ENCODE results near the gene TRIM2. TPM values are rescaled to one million over a fixed set of nuclear protein-coding genes. Genes with fewer than 3 reads are reported as not detected.

Gene TRIM2
- total RNA-seq, 1 donor from 2014 or later, result 83.1 TPM

DNA sequence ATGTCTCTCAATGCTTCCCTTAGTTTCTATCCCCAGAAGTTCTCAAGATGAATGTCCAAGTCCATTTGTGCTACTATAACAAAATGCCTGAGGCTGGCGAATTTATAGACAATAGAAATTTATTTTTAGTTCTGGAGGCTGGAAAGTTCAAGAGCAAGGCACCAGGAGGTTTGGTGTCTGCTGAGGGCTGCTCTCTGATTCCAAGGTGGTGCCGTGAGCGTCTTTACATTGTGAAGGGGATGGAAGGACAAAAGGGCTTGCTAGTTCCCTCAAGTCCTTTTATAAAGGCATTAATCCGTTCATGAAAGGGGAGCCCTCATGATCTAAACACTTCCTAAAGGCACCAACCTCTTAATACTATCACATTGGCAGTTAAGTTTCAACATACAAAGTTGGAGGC is 12.3 kb downstream of the TRIM2 start:
- Mint-ChIP-seq H3K4me3 (no peak overlapping the region), H3K27ac (peak overlapping the region; percentile 8), H3K9me3 (no peaks in the 10 kb centered on the region), H3K4me1 (ENCODE audit: unreplicated experiment) (peaks cover 42% of the 10 kb centered on the region), H3K27me3 (no peaks in the 10 kb centered on the region), H3K36me3 (no peaks in the 10 kb centered on the region)
- TF ChIP-seq, protein P1, sequence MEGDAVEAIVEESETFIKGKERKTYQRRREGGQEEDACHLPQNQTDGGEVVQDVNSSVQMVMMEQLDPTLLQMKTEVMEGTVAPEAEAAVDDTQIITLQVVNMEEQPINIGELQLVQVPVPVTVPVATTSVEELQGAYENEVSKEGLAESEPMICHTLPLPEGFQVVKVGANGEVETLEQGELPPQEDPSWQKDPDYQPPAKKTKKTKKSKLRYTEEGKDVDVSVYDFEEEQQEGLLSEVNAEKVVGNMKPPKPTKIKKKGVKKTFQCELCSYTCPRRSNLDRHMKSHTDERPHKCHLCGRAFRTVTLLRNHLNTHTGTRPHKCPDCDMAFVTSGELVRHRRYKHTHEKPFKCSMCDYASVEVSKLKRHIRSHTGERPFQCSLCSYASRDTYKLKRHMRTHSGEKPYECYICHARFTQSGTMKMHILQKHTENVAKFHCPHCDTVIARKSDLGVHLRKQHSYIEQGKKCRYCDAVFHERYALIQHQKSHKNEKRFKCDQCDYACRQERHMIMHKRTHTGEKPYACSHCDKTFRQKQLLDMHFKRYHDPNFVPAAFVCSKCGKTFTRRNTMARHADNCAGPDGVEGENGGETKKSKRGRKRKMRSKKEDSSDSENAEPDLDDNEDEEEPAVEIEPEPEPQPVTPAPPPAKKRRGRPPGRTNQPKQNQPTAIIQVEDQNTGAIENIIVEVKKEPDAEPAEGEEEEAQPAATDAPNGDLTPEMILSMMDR (conservative IDR thresholded peaks at IDR 0.05), result no peak
- DNase-seq (ENCODE audit: extremely low spot score, unreplicated experiment), result no peak

DNA sequence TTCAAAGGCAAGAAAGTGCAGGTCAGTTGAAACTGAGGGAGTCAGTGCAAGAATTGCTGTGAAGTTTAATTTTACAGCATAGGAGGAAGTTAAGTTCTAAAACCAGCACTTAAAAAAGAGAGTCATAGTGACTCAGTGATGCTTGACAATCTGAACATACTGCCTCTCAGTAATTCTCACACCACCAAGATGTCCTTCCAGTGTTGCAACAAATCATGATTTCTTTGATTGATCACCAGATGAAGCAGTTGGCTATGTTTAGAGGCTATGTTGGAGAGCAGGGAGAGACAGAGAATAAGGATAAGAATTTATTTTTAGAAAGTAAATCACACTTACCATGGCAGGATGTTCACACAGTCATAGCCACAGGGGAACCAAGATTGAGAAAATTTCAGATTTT is 13.2 kb downstream of the TRIM2 start:
- peaks cover 39% of the 10 kb centered on the region for H3K4me1 Mint-ChIP-seq (ENCODE audit: unreplicated experiment)
- H3K27ac Mint-ChIP-seq, result peak overlapping the region; percentile 66
- peak overlapping the region; percentile 29 for H3K4me3 Mint-ChIP-seq
- TF ChIP-seq, protein P1 (conservative IDR thresholded peaks at IDR 0.05), result no peak
- no peaks in the 10 kb centered on the region for H3K9me3 Mint-ChIP-seq
- no peaks in the 10 kb centered on the region for H3K36me3 Mint-ChIP-seq
- DNase-seq (ENCODE audit: extremely low spot score, unreplicated experiment), result no peak
- peaks cover 2% of the 10 kb centered on the region for H3K27me3 Mint-ChIP-seq

DNA sequence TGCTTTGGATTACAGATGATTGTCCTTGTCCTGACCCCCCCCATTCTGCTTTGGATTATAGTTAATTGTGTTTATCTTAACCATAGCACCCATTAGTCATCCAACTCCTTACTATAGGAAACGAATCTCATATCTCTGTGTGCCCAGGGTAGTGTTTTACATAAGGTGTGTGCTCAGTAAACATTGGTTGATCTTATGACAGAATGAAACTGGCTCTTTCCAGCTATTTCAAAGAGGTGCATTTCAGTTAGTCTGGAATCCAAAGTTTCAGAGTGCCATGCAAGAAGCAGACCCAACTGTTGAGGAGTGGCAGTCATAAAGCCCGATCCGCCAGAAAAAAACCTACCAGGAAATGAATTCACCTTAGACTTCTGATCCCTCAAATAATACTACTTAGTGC is 14.7 kb downstream of the TRIM2 start:
- H3K27me3 Mint-ChIP-seq, result peaks cover 3% of the 10 kb centered on the region

DNA sequence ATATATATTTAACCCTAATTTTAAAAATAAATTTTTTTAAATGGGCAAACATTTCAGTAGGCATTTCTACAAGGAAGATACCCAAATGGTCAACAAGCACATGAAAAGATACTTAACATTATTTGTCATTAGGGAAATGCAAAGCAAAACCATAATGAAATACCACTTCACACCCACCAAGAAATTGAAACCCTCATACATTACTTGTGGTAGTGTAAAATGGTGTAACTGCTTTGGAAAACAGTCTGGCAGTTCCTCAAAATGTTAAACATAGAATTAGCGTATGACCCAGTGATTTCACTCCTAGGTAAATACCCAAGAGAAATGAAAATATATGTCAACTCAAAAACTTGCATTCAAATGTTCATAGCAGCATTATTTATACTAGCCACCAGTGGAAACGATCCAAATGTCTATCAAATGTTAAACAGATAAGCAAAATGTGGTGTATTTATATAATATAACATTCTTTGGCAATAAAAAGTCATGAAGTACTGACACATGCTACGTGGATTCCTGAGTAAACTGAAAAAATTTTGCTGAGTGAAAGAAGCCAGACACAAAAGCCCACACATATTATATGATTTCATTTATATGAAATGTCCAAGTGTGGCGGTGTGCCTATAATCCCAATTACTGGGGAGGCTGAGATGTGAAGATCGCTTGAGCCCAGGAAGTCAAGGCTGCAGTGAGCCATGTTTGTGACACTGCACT is 16.6 kb downstream of the TRIM2 start:
- Mint-ChIP-seq H3K9me3 (no peaks in the 10 kb centered on the region), H3K27ac (peak overlapping the region; percentile 67), H3K36me3 (peaks cover 10% of the 10 kb centered on the region), H3K4me3 (peak overlapping the region; percentile 42), H3K27me3 (peaks cover 3% of the 10 kb centered on the region), H3K4me1 (ENCODE audit: unreplicated experiment) (peaks cover 40% of the 10 kb centered on the region)
- no peak for DNase-seq (ENCODE audit: extremely low spot score, unreplicated experiment)
- TF ChIP-seq, protein P1 (conservative IDR thresholded peaks at IDR 0.05), result no peak

More for the DNA sequence above, 14.7 kb downstream of the TRIM2 start:
- Mint-ChIP-seq H3K4me3 (no peak overlapping the region), H3K9me3 (no peaks in the 10 kb centered on the region), H3K36me3 (no peaks in the 10 kb centered on the region), H3K4me1 (ENCODE audit: unreplicated experiment) (peaks cover 36% of the 10 kb centered on the region), H3K27ac (peak overlapping the region; percentile 61)
- TF ChIP-seq, protein P1 (conservative IDR thresholded peaks at IDR 0.05), result no peak
- DNase-seq (ENCODE audit: extremely low spot score, unreplicated experiment), result no peak

DNA sequence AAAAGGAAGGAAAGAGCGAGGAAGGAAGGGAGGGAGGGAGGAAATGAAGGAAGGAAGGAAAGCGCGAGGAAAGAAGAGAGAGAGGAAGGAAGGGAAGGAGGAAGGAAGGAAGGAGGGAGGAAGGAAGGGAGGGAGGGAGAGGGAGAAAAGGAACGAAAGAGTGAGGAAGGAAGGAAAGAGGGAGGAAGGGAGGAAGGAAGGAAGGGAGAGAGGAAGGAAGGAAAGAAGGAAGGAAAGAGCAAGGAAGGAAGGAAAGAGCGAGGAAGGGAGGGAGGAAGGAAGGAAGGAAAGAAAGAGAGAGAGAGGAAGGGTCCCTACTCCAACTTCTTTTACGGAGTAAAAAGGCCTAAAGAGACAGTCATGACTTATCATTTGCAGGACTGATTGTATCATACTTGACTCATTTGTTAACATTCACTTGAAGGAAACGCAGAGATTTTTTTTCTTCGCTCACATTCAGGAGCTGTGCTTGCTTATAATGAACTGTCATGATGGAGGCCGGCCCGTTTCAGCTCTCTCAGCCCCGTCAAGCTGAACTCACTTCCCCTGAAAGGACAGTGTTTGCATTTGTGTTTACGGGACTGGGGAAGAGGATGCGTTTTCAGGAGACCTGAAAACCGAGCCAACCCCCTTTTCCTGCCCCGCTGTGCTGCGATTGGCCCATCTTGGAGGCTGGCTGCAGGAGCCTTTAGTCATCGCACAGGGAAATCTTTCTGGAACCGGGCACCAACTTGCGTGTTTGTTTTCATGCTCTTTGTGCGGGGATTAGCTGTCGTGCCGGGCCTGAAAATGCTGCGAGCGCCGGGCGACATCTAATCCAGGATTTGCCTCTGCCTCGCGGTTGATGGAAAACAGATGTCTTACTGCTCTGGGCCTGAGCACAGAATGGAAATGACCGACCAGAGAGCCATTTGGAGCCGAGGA is 17.8 kb downstream of the TRIM2 start:
- TF ChIP-seq, protein P1 (conservative IDR thresholded peaks at IDR 0.05), result no peak
- Mint-ChIP-seq H3K27me3 (peaks cover 3% of the 10 kb centered on the region), H3K4me3 (peak overlapping the region; percentile 96), H3K9me3 (peaks cover 3% of the 10 kb centered on the region), H3K4me1 (ENCODE audit: unreplicated experiment) (peaks cover 43% of the 10 kb centered on the region), H3K36me3 (peaks cover 16% of the 10 kb centered on the region), H3K27ac (peak overlapping the region; percentile 97)
- peak; percentile 72 for DNase-seq (ENCODE audit: extremely low spot score, unreplicated experiment)
